ENCODE measurements around the gene MTCL1.

The MTCL1 gene

DNA sequence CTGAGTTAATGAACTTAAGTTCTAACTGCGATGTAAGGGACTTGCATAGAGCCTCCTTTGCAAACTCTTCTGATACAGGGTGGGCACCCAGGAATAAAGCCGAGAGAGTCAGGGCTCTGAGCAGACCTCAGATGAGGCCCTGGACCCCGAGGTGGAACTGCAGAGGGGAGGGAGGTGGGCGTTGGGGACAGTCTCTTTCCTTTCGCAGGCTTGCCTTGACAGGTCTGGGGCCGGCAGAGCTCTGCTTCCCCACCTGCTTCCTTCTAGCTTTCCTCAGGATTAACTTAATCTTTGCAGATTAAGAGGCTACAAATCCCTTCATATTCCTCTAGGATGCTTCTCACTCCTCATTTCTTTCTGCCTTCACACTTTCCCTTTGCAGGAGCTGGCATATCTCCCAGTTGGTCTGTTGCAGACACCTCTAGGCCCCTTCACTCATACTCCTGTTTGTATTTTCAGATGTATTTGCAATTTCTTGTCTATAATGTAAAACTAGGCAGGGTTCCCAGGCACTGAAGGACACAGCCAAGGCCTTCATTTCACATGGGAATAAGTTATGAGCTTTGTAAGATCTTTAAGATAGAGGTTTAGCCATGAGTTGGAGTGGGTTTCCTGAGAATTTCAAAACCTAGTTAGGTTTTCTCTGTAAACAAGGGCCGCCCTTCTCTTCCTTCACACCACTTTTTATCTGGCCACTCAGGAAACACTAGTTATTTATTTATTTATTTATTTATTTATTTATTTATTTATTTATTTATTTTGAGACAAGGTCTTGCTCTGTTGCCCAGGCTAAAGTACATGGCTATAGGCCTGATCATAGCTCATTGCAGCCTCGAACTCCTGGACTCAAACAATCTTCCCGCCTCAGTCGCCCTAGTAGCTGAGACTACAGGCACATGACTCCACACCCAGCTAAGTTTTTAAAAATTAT lies 70.9 kb downstream of the MTCL1 start:
- DNase-seq = no peak

- no peak for DNase-seq
Measured at GRCh38 chr18:8777846-8778245, 72.5 kb downstream of the MTCL1 start.

- DNase-seq = no peak
Measured at GRCh38 chr18:8778386-8778785, 73.0 kb downstream of the MTCL1 start.

DNA sequence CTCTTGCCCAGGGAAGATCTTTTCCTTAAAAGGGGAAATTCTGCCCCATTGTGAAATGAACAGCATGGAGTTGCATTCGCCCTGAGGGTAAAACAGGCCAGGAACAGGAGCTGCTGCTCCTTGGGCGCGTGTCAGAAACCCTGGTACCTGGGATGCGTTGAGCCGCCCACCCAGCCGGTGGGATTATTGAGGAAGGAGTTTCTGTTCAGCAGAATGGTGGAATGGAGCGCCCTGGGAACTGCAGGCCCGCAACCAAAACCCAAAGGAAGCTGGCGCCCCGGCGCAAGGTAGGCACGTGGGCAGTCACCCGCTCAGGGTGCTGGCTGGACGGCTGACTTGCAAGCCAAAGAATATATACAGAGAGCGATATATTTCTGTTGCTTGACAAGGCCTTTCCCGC lies 73.5 kb downstream of the MTCL1 start:
- DNase-seq = no peak

GRCh38 chr18:8779251-8779650 lies 73.9 kb downstream of the MTCL1 start:
- DNase-seq = no peak

GRCh38 chr18:8780227-8780626 lies 74.9 kb downstream of the MTCL1 start:
- no peak for DNase-seq

- no peak for DNase-seq
Measured at GRCh38 chr18:8781671-8782070, 76.3 kb downstream of the MTCL1 start.

- no peak for DNase-seq
Measured at GRCh38 chr18:8783335-8783993, 78.1 kb downstream of the MTCL1 start.

DNA sequence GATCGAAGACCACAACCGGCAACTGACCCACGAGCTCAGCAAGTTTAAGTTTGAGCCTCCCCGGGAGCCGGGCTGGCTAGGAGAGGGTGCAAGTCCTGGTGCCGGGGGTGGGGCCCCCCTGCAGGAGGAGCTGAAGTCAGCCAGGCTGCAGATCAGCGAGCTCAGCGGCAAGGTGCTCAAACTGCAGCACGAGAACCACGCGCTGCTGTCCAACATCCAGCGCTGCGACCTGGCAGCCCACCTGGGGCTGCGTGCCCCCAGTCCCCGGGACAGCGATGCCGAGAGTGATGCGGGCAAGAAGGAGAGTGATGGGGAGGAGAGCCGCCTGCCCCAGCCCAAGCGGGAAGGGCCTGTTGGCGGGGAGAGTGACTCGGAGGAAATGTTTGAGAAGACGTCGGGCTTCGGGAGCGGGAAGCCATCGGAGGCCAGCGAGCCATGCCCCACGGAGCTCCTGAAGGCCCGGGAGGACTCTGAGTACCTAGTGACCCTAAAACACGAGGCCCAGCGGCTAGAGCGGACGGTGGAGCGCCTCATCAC lies 78.7 kb downstream of the MTCL1 start:
- no peak for DNase-seq

DNA sequence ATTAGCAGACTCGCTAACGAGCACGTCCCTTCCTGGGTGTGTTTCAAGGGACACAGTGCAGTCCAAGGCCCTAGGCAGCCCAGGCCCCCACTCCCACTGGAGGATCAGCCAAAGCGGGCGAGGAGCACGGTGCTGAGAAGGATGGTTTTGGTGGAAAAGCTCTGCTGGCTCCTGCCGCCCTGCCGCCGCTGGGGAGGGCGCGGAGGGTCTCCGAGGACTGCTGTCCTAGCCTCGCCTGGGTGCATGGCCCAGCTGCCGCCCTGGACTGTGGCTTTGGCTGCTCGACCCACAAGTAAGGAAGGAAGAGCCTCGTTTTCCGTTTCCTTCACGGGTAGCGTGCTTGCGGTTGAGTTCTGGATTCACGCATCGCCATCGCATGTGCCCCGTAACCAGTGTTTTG lies 79.9 kb downstream of the MTCL1 start:
- DNase-seq = no peak

DNA sequence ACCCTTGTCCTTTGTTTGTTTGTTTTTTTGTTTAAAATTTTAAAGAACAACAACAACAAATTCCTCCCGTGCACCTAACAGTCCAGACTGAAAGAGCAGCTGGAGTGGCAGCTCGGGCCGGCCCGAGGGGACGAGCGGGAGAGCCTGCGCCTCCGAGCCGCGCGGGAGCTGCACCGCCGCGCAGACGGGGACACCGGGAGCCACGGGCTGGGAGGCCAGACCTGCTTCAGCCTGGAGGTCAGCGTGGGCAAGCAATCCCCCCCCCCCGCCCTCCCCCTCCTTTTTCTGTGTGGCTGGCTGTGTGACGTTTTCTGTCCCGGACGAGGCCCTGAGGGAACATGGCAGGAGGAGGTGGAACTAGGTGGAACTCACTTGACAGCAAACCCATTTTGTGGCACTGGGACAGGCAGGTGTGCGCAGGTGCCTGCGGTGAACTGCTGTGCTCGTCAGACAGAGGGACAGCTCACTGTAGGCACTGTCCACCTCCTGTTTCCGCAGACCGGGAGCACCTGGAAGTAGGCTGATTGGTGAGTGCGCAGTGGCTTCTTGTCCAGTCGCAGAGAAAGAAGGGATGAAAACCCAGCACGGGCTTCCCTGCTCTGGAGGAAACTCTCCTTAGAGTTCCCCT lies 80.6 kb downstream of the MTCL1 start:
- no peak for DNase-seq

- no peak for DNase-seq
Measured at GRCh38 chr18:8786483-8787370, 81.4 kb downstream of the MTCL1 start.

DNA sequence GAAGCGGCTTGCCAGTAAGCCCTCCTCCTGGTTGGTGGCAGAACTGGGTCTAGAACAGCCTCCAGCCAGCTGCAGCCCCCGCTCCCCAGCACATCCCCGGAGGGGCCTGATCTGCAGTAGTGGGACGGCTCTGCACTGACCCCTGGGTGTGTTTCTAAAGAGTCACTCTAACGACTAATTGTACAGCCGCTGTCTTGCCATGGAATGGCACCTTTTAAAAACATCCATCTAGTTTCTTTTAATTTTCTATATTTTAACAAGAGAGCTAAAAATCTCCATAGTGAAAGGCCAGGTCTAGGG lies 82.0 kb downstream of the MTCL1 start:
- DNase-seq = no peak

DNA sequence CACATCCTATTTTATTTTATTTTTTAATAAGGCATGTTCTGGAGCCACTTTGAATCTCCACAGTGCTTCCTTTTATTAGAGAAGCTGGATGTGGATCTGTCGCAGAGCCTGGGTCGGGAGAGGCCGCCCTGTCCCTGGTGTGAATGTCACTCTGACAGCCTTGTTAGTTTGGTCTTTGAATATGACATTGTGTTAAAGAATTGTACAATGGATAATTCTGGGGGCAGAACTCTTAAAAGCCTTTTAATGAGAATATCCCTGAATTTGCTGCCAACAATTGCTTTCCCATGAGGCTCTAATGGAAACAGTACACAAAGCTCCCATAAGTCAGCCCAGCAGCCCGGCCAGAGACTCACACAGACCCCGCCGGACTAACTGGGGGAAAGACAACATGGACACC lies 82.4 kb downstream of the MTCL1 start:
- no peak for DNase-seq

DNA sequence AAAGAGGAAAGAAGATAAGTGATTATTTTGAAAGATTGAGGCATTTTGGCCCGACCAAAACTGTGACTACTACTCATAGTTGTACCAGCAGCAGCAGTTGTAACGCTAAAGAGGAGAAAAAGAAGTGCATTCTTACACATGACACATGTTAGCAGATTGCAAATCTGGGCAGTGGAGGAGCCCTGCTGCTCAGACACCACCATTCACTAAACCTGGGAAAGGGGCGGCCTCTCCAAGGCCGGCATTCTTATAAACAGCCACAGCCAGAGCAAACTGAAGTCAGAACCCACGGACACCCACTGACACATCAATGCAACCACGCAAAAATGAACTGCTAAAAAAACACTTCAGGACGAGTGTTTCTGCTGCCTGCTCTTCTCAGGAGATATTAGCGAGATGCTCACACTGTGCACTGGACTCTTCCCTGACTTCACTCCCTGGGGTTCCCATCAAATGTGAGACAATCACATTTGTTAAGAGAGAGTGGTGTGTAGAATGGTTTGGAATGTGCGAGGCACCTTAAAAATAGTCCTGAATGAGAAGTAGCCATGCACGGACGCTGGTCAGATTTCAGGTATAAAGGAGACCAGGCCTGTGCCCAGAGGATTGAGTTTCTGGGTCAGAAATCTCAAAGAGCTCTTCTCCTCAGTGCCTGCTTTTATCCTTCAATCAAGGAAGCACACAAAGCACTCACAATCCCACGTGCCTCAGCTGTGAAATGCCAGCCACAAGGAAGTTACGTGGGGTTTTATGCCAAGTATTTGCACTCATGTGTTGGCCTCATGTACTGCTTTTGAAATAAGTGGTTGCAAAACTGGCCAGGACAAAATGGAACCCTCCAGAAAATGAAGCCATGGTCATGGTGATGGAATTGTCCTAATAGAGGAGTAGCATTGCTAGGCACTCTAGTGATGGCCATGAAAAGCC lies 83.4 kb downstream of the MTCL1 start:
- no peak for DNase-seq

DNA sequence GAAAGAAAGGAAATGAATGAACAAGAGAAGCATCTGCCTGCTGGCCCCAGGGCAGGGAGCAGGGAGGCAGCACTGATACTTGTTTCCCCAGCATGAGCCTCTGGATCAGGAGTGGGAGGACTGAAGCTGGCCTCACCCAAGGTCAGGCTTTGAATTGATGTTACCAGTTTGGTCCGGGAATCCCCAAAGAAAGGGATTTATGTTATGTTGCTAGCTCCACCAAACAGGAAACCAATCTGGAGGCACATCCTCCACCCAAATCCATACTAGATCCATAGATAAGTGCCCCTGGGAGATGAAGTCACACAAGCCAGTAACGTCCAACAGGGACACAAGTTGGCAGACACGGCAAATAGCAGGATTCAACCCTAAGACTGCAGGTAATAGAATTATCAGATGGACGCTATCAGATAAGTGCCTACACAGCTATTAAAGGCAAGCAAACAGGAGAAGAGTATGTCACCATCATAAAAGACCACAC lies 85.9 kb downstream of the MTCL1 start:
- DNase-seq = no peak

- no peak for DNase-seq
Measured at GRCh38 chr18:8792688-8793316, 87.4 kb downstream of the MTCL1 start.

- DNase-seq = no peak
Measured at GRCh38 chr18:8793445-8794155, 88.2 kb downstream of the MTCL1 start.

DNA sequence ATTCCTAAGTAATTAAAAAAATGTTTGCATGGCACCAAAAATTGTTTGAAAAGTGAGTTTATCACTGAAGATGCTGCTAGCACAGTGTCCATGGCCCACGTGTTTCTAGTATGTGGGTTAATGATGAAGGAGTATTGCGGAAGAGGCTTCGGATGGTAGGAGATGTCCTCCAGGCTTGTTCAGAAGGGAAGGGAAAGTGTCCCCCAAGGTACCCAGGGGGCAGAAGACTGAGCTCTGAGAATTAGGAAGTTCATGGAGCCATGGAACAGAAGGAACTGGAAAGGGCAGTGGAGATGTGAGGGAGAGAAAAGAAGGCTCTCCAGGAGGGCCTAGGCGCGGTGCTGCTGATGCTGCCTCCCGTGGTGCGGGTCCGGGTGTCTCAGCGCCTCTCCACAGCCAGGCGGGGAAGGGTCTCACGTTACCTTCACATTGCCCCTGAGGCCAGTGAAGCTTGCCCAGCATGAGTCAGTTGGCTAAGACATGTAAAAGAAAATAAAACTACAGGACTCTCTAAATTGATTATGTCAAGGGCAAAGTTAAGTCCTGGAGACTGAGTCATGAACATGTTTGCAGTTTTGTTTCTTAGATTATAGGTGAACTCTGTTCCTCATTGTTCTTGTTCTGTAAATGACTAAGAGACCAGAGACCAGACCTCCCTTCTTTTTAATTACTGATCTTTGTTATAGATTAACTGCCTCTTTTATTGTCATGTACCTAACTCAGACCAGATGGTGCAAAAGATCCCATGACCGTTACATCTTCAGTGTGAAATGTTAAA lies 89.0 kb downstream of the MTCL1 start:
- DNase-seq = no peak

DNA sequence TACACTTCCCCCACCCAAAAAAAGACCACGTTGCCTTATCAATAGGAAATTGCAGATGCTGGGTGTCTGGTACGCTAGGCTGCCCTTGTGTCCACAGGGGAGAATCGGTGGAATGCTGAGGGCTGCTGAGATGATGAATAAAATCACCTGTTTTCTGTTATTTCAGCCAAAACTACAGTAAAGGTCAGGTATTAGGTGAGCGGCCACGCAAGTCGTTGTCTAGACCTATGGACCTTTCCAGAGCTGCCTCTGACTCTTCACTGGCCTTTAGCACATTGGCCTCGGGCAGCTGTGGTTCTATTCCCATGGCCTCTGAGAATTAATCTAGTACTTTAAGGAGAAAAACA lies 89.6 kb downstream of the MTCL1 start:
- no peak for DNase-seq

All from activated T-cell treated with anti-CD3 and anti-CD28 coated beads for 4 hours (primary cell).